H9 (cell line): ENCODE measurements around the gene IGSF9. TPM values are rescaled to one million over a fixed set of nuclear protein-coding genes. Genes with fewer than 3 reads are reported as not detected.

Experiments
- DNase-seq: peaks from one replicate; pipeline ENCODE4 v3.0.0-alpha.2; 2017
- H2AFZ ChIP-seq: one replicate; pipeline ENCODE4 v1.6.1; 2013; ENCODE audit warnings: mild to moderate bottlenecking, low read length, control low read depth, moderate library complexity
- H2AK5ac ChIP-seq: 2 replicates; pipeline ENCODE4 v1.6.1; 2013; ENCODE audit warnings: low read length, control low read depth, mixed read lengths; ENCODE audit not compliant: insufficient read length
- H2BK120ac ChIP-seq: one replicate; pipeline ENCODE4 v1.6.1; 2013; ENCODE audit warnings: low read depth, mild to moderate bottlenecking, low read length, control low read depth, inconsistent platforms; ENCODE audit not compliant: poor library complexity, severe bottlenecking
- H2BK12ac ChIP-seq: 2 replicates; pipeline ENCODE4 v1.6.1; 2013; ENCODE audit warnings: low read length, control low read depth, mixed read lengths, low read depth; ENCODE audit not compliant: insufficient read length
- H2BK15ac ChIP-seq: 2 replicates; pipeline ENCODE4 v1.6.1; 2013; ENCODE audit warnings: low read depth, low read length, control low read depth
- H2BK20ac ChIP-seq: one replicate; pipeline ENCODE4 v1.6.1; 2013; ENCODE audit warnings: low read depth, mild to moderate bottlenecking, low read length, control low read depth, inconsistent platforms; ENCODE audit not compliant: poor library complexity, severe bottlenecking
- H2BK5ac ChIP-seq: 2 replicates; pipeline ENCODE4 v1.6.1; 2013; ENCODE audit warnings: low read length, control low read depth, mixed read lengths; ENCODE audit not compliant: insufficient read length
- H3K14ac ChIP-seq: 2 replicates; pipeline ENCODE4 v1.6.1; 2013; ENCODE audit warnings: low read length, control low read depth; ENCODE audit not compliant: insufficient read depth
- H3K18ac ChIP-seq: 2 replicates; pipeline ENCODE4 v1.6.1; 2013; ENCODE audit warnings: low read depth, mild to moderate bottlenecking, mixed read lengths, low read length, control low read depth; ENCODE audit not compliant: insufficient read length
- H3K23ac ChIP-seq: 2 replicates; pipeline ENCODE4 v1.6.1; 2013; ENCODE audit warnings: low read length, control low read depth, mixed read lengths, low read depth; ENCODE audit not compliant: insufficient read length
- H3K23me2 ChIP-seq: 2 replicates; pipeline ENCODE4 v1.6.1; 2013; ENCODE audit warnings: low read depth, mild to moderate bottlenecking, mixed read lengths, low read length, control low read depth; ENCODE audit not compliant: insufficient read length, poor library complexity, severe bottlenecking
- H3K27ac ChIP-seq: 2 replicates; pipeline ENCODE4 v1.5.1; 2013; ENCODE audit warnings: low read length, control low read depth, mixed read lengths, low read depth; ENCODE audit not compliant: insufficient read length
- H3K27me3 ChIP-seq: 2 replicates; pipeline ENCODE4 v1.6.1; 2013; ENCODE audit warnings: low read length, control low read depth, inconsistent platforms; ENCODE audit not compliant: insufficient read depth
- H3K4ac ChIP-seq: 2 replicates; pipeline ENCODE4 v1.6.1; 2013; ENCODE audit warnings: low read depth, mild to moderate bottlenecking, control low read depth, inconsistent platforms, low read length, moderate library complexity
- H3K4me1 ChIP-seq: 2 replicates; pipeline ENCODE4 v1.6.1; 2013; ENCODE audit warnings: low read length, control low read depth, inconsistent platforms; ENCODE audit not compliant: insufficient read depth
- H3K4me2 ChIP-seq: 2 replicates; pipeline ENCODE4 v1.6.1; 2013; ENCODE audit warnings: low read length, control low read depth, mixed read lengths; ENCODE audit not compliant: insufficient read length, insufficient read depth
- H3K56ac ChIP-seq: 2 replicates; pipeline ENCODE4 v1.6.1; 2013; ENCODE audit warnings: low read depth, mild to moderate bottlenecking, mixed read lengths, low read length, control low read depth; ENCODE audit not compliant: insufficient read length
- H3K79me1 ChIP-seq: 2 replicates; pipeline ENCODE4 v1.6.1; 2013; ENCODE audit warnings: low read depth, mild to moderate bottlenecking, moderate library complexity, low read length, control low read depth, inconsistent platforms; ENCODE audit not compliant: insufficient read depth, poor library complexity, severe bottlenecking
- H3K79me2 ChIP-seq: 2 replicates; pipeline ENCODE4 v1.6.1; 2013; ENCODE audit warnings: low read length, control low read depth, inconsistent platforms; ENCODE audit not compliant: insufficient read depth
- H3K9ac ChIP-seq: 2 replicates; pipeline ENCODE4 v1.6.1; 2013; ENCODE audit warnings: low read length, control low read depth, mixed read lengths; ENCODE audit not compliant: insufficient read length; ENCODE audit errors: extremely low read depth
- H3K9me3 ChIP-seq: one replicate; pipeline ENCODE4 v1.6.1; 2013; ENCODE audit warnings: low read depth, low read length, inconsistent platforms; ENCODE audit not compliant: control insufficient read depth
- H3T11ph ChIP-seq: one replicate; pipeline ENCODE4 v1.6.1; 2013; ENCODE audit warnings: mild to moderate bottlenecking, low read length, control low read depth, inconsistent platforms
- H4K20me1 ChIP-seq: one replicate; pipeline ENCODE4 v1.6.1; 2013; ENCODE audit not compliant: control insufficient read depth, insufficient read length, insufficient read depth
- H4K5ac ChIP-seq: 2 replicates; pipeline ENCODE4 v1.6.1; 2013; ENCODE audit warnings: low read depth, mild to moderate bottlenecking, mixed read lengths, low read length, control low read depth; ENCODE audit not compliant: insufficient read length
- H4K8ac ChIP-seq: replicated peaks from 2 replicates; pipeline ENCODE4 v1.6.1; 2013; ENCODE audit warnings: low read length, control low read depth, mixed read lengths, low read depth; ENCODE audit not compliant: insufficient read length
- H4K91ac ChIP-seq: 2 replicates; pipeline ENCODE4 v1.6.1; 2013; ENCODE audit warnings: low read depth, mild to moderate bottlenecking, moderate library complexity, mixed read lengths, low read length, control low read depth; ENCODE audit not compliant: insufficient read length
- H3K27ac Mint-ChIP-seq, 3 experiments: 2 replicates in 2 of 3; 3 replicates in 1 of 3; pipeline ENCODE4 v1.8.0; 2020 to 2021; ENCODE audit warnings: mixed read lengths in 3 of 3, mild to moderate bottlenecking in 1 of 3, moderate library complexity in 1 of 3
- H3K27me3 Mint-ChIP-seq: 2 replicates; pipeline ENCODE4 v1.8.0; 2021; ENCODE audit warnings: low read depth, mild to moderate bottlenecking, moderate library complexity, mixed read lengths
- H3K36me3 Mint-ChIP-seq, 3 experiments: 2 replicates in 2 of 3; 3 replicates in 1 of 3; pipeline ENCODE4 v1.8.0; 2020 to 2021; ENCODE audit warnings: low read depth in 3 of 3, mixed read lengths in 3 of 3; ENCODE audit not compliant: insufficient read depth in 1 of 3
- H3K4me1 Mint-ChIP-seq, 2 experiments: 2 replicates each; pipeline ENCODE4 v1.8.0; 2020; ENCODE audit warnings: mixed read lengths in 2 of 2
- H3K4me3 Mint-ChIP-seq, 2 experiments: 2 replicates in 1 of 2; 3 replicates in 1 of 2; pipeline ENCODE4 v1.8.0; 2020 to 2021; ENCODE audit warnings: mild to moderate bottlenecking in 2 of 2, mixed read lengths in 2 of 2, moderate library complexity in 1 of 2
- H3K9me3 Mint-ChIP-seq, 2 experiments: 2 replicates in 1 of 2; 3 replicates in 1 of 2; pipeline ENCODE4 v1.8.0; 2020; ENCODE audit warnings: mild to moderate bottlenecking in 2 of 2, mixed read lengths in 2 of 2, moderate library complexity in 1 of 2
- CTCF ChIP-seq: fragments of 200-600 bp; sonication (generic); conservative IDR thresholded peaks from 3 replicates; pipeline ENCODE4 v1.8.0; 2021; ENCODE audit warnings: antibody characterized with exemption, mild to moderate bottlenecking
- WGBS: extraction: QIAGEN DNeasy Blood & Tissue Kit; methylation state at CpG from one replicate; pipeline ENCODE4 v1.1.7; 2013; ENCODE audit warnings: missing lambda C conversion rate, low lambda C conversion rate, mixed read lengths; ENCODE audit not compliant: insufficient read length; ENCODE audit errors: extremely low coverage; 5-methylcytosine and 5-hydroxymethylcytosine counted together
- total RNA-seq: library from RNA; stranded (reverse); gene quantifications from 2 replicates; pipeline ENCODE4 v1.2.1, GENCODE V29; 2021

Gene IGSF9
- total RNA-seq, 1 experiment from 2014 or later, result 11.3 TPM

- Mint-ChIP-seq H3K27me3 (peaks cover 29% of the 10 kb centered on the region), H3K9me3 (no peaks in the 10 kb centered on the region)
Observed at GRCh38 chr1:159980076-159980475, 34.7 kb upstream of the IGSF9 start.

More at GRCh38 chr1:159980076-159980475, 34.7 kb upstream of the IGSF9 start:
- Histone ChIP-seq H2BK20ac (no peak overlapping the region), H3K4me2 (no peak overlapping the region), H2AK5ac (no peak overlapping the region), H3K23ac (no peak overlapping the region), H2BK12ac (no peak overlapping the region), H2BK120ac (no peak overlapping the region), H4K91ac (no peak overlapping the region), H3K18ac (no peak overlapping the region), H3K27ac (no peak overlapping the region), H3K79me1 (no peaks in the 10 kb centered on the region), H3K23me2 (no peaks in the 10 kb centered on the region), H3K9ac (no peak overlapping the region), H2BK15ac (no peak overlapping the region), H3K14ac (no peak overlapping the region), H3K27me3 (no peaks in the 10 kb centered on the region), H3K56ac (no peak overlapping the region), H4K5ac (no peak overlapping the region), H4K8ac (no peak overlapping the region), H2BK5ac (no peak overlapping the region), H3K4me1 (no peaks in the 10 kb centered on the region), H3K9me3 (no peaks in the 10 kb centered on the region), H3K4ac (no peak overlapping the region), H2AFZ (no peak overlapping the region), H4K20me1 (no peaks in the 10 kb centered on the region), H3T11ph (no peak overlapping the region), H3K79me2 (no peaks in the 10 kb centered on the region)
- Mint-ChIP-seq H3K27ac (no peak overlapping the region), H3K36me3 (no peaks in the 10 kb centered on the region), H3K4me3 (no peak overlapping the region), H3K4me1 (peaks cover 0 to 3% of the 10 kb centered on the region in 2 experiments; a peak in 2 of 4 replicates)
- no peak for TF ChIP-seq CTCF
- DNase-seq, result no peak
- WGBS, result no CpG with 5 or more reads among the region's 6 CpGs
